Amniotic epithelial cell (primary cell): ENCODE results near the gene TEX54.
"Not testable (repeated sequence)": the region's sequence is repeated elsewhere in the genome, so short reads cannot be mapped to it uniquely, and the experiment has no call there.

Source experiments
- DNase-seq: peaks from one replicate; pipeline ENCODE4 v3.0.0-alpha.2; 2010; ENCODE audit warnings: low read depth

The TEX54 gene

GRCh38 chr11:62835336-62835735 is 2.7 kb upstream of the TEX54 start:
- no peak for DNase-seq

GRCh38 chr11:62831520-62832335 is 913 bp downstream of the TEX54 start, which contains the start of gene STX5:
TSS of gene STX5 (minus strand) at chr11:62832051. CDS start at chr11:62831243, 808 bp downstream.
- DNase-seq, result peak; percentile 98

DNA sequence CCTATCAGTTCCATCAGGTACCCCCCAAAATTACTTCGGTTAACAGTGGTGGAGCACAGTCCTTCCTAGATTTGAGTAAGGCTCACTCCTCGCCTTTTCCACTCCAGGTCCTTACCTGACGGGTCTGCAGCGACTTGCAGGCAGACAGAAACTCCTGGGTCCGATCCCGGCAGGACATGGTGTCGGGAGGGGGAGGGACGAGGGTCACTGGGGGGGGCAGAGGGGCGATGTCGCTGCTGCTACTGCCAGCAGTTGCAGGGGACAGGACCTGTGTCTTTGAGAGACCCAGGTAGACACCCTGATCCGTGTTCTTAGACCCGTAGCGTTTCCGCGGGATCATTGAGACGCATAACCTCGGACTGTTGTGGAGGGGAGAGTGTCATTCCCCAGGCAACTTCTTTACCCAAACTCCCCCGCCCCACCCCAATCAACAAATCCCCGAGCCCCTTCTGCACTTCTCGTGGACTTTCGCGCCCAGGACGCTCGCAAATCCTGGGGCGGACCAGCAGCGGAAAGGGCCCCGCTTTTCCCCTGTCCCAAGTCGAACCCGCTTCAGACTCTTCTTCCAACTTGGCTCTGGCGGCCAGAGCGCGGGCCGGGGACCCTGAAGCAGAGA is 1.6 kb downstream of the TEX54 start:
- no peak for DNase-seq

- DNase-seq, result not testable (repeated sequence)
Observed at GRCh38 chr11:62828130-62828529, 4.5 kb downstream of the TEX54 start.

DNA sequence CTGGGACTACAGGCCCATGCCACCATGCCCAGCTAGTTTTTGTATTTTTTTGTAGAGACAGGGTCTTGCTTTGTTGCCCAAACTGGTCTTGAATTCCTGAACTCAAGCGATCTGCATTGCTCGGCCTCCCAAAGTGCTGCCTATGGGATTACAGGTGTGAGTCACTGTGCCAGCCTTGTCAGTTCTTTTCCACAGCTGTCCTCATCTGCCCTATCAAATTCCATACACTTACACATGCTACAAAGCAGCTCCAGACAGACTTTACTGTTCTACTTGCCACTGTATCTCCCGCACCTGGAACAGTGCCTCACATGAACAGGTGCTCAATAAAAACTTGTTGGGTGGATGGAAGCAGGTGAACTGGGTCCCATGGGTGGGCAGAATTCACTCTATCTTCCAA is 9.0 kb downstream of the TEX54 start:
- no peak for DNase-seq

DNA sequence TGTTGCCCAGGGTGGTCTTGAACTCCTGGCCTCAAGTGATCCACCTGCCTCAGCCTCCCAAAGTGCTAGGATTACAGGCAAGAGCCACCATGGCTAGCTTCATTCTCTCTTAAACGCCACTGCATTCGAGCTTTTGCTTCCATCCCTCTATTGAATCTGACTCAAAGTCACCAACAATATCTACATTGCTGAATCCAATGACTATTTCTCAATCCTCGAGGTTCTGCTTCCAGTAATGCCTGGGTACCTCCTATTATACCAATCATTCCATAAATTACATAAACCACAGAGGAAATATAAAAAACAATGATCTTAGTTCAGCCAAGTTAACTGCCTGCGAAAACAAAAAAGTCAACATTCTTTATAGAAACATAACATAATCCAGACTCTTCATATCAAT is 15.5 kb downstream of the TEX54 start:
- no peak for DNase-seq

- DNase-seq, result no peak
Observed at GRCh38 chr11:62816557-62816956, 16.1 kb downstream of the TEX54 start.

- no peak for DNase-seq
Observed at GRCh38 chr11:62811659-62812058, 21.0 kb downstream of the TEX54 start.

- no peak for DNase-seq
Observed at GRCh38 chr11:62810748-62811147, 21.9 kb downstream of the TEX54 start.

GRCh38 chr11:62806611-62807121 is 26.0 kb downstream of the TEX54 start:
- peak; percentile 36 for DNase-seq

- no peak for DNase-seq
Observed at GRCh38 chr11:62805961-62806441, 26.6 kb downstream of the TEX54 start.

DNA sequence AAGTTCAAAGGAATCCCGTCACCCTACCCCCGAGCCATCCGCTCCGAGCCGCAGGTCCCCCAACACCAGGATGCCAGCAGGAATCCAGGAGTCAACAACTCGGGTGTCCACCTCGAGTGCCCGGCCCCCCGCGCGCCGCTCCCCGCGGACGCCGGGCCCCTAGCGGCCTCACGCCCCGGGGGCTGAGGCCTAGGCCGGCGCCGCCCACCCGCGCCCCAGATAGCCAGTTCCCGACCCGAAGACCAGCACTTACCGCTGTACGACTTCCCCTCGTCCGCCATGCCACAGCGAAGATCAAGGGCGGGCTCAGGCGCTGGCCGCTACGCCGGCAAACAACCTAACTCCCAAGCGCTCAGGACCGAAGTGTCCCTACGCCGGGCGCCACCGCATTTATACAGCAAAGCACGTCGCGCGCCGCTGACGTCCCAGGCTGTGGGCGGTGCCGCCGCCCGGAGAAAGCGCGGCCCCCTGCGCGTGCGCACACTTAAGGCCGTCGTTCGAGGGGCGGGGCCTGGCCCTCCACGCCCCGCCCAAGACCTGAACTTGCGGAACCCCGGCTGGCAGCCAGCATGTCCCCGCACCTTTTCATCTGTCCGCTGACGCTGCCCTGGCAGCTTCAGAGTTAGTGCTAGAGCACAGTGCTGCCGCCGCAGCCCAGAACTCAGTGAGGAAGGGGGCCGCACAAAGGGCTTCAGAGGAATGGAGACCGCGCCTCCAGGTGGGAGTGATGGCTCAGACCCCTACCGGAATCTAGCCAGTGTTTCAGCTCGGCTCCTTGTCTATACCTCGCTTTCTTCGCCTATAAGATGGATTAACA is 27.4 kb downstream of the TEX54 start, which contains the start of gene NXF1:
NXF1 (minus strand) TSS at position 365 of the 817 bp plus-strand sequence; CDS start at position 281, 84 bp downstream.
- peak; percentile 85 for DNase-seq

DNA sequence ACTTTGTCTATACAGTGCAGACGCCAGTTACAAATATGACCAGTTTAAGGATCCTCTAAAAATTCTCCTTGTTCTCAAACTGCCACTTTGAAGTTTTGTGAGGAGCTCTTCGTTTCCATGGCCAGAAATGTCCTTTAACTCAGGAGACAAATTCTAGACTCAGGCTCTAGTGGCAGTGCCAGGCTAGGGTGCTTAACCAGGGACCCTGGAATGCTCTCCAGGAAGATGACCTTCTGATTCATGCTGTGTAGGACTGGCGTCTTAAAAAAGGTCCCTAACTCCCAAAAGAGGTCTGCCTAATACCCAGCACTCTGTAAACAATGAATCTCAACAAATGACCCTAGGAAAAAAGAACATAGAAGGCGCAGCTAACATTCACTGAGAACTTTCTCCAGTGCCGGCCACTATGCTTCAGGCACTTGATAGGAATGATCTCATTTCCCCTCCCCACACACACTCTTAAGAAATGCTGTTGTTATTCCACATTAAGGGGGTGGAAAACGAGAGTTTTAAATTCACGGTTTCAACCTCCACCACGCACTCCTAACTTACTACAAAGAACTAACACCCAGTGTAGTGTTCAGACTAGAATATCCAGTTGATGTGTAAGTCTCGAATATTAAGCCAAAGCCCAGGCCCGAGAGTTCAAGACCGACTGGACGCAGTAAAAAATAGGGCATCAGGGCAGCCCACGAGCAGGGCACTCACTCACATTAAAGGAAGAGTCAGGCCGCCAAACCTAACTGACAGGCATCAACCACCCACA is 28.1 kb downstream of the TEX54 start:
- DNase-seq, result peak; percentile 63

GRCh38 chr11:62801071-62801470 is 31.6 kb downstream of the TEX54 start:
- no peak for DNase-seq

DNA sequence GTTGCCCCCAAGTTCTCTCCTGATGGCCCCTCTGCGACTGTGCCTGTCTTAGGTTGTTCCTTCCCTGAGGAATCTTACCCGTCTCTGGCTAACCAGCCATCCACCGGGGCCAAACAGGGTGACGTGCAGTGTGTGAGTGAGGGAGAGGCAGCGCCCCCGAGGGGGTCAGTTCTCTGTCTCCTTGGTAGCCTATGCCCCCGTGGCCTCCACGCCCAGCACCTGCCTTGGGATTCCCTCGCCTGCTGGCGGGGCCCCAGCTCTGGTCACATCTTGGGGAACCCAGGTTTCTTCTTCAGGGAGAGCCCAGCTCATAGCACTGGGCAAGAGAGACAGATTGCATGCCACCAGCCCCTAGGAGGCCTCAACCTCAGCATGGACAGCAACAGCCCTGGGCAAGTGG is 33.2 kb downstream of the TEX54 start:
- no peak for DNase-seq

- no peak for DNase-seq
Observed at GRCh38 chr11:62796281-62796680, 36.4 kb downstream of the TEX54 start.

- DNase-seq, result no peak
Observed at GRCh38 chr11:62794201-62794775, 38.4 kb downstream of the TEX54 start.

- no peak for DNase-seq
Observed at GRCh38 chr11:62792202-62792575, 40.5 kb downstream of the TEX54 start.

GRCh38 chr11:62791501-62792201 is 41.0 kb downstream of the TEX54 start, which contains the start of gene TMEM223:
TSS of gene TMEM223 (minus strand) at chr11:62792006. CDS start at chr11:62791994, 12 bp downstream.
- peak; percentile 67 for DNase-seq

DNA sequence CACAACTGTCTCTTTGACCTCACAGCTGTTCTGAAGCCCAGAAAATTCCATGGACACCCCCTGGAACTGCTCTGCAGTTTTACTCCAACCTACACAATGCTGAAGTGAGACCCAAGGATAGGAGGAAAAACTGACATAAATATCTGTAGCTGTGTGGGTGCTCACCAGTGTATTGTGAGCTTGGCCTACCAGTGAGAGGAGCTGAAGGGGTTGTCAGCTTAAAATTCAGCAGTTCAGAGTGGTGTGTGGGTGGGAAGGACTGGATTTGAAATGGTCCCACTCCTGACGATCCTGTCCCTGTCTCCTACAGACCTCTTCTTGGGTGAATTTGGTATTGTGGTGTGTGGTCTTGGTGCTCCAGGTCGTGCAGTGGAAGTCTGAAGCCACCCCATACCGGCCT is 43.1 kb downstream of the TEX54 start:
- no peak for DNase-seq
